T47D (cell line): ENCODE results near the gene ATP6V1C2.
"Not testable (repeated sequence)": the region's sequence is repeated elsewhere in the genome, so short reads cannot be mapped to it uniquely, and the experiment has no call there.

ENCODE experiments used
- DNase-seq, 2 experiments: peaks; one replicate each; pipeline versions ENCODE4 v3.0.0 to v3.0.0-alpha.2; 2011 to 2012; ENCODE audit warnings: low read depth in 1 of 2, low spot score in 1 of 2
- JUND ChIP-seq: IDR thresholded peaks from 2 replicates; pipeline ENCODE4 v1.6.1; 2012; ENCODE audit warnings: low read depth
- in situ Hi-C: cut with HindIII; loops from 2 replicates; pipeline ENCODE4 v1.10.0; 2016; ENCODE audit warnings: low sequenced_read_pairs, low pct_unique_long_range_greater_than_20kb

The ATP6V1C2 gene

DNA sequence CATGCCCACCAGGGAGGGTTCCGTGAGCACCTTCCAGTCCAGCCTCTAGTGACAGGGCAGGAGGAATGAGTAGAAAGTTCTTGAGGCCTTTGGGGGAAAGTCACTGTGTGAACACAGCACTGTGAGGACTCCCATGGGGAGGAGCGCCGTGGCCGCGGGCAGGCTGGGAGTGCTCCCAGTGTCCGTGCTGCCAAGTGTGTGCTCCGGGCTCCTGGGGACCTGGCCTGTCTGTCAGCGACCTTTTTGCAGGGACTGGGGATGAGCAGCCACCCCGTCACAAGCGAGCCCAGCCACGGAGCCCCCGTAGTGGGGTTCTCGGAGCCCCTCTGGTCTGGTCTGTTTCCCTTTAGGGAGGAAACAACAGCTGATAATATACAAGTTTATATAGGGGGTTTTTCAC lies 54.4 kb downstream of the ATP6V1C2 start:
- DNase-seq, result no peak
- in situ Hi-C loops, result no loop called here
- no peak for TF ChIP-seq JUND

- no peak for TF ChIP-seq JUND
- in situ Hi-C loops, result no loop called here
- no peak for DNase-seq
Measured at GRCh38 chr2:10776231-10776977, 55.0 kb downstream of the ATP6V1C2 start.

GRCh38 chr2:10777111-10777841 lies 55.8 kb downstream of the ATP6V1C2 start:
- TF ChIP-seq JUND, result no peak
- no peak for DNase-seq
- in situ Hi-C loops, result no loop called here

DNA sequence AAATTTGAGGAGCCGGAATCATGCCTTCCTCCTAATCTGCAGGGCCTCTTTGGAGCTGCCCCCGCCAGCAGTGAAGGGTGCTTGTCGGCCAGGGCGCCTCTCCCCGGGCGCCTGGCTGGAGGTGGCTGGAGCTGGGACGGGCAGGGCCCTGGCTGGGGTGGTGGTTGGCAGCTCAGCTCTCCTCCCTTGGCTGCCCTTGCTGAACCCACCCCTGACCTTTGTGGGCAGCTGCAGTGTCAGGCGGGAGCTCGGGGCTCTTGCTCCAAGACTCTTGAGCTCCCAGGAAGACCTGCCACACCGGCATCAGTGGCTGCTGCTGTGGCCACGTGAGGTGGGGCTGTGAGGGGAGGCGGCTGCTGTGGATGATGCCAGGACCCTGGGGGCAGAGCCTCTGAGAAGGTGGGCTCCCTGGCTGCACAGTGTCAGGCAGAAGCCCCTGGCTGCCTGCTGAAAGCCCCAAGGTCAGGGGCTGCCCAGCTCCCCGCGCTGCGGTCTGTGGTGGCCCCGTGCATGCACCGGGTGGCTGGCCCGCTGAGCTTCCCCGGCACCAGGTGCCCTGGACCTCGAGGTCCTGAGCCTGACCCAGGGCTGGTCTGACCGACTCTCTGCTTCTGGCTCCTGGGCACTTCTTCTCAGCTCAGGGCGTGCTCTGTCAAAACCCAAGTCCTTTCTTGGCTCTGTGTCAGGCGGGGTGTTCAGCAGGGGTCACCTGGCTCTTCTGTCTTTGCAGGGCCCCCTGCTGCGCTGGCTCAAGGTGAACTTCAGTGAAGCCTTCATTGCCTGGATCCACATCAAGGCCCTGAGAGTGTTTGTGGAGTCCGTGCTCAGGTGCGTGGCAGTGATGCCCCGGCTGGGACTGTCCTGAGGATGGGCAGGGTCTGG lies 56.7 kb downstream of the ATP6V1C2 start:
- TF ChIP-seq JUND, result no peak
- in situ Hi-C loops, result no loop called here
- no peak for DNase-seq

DNA sequence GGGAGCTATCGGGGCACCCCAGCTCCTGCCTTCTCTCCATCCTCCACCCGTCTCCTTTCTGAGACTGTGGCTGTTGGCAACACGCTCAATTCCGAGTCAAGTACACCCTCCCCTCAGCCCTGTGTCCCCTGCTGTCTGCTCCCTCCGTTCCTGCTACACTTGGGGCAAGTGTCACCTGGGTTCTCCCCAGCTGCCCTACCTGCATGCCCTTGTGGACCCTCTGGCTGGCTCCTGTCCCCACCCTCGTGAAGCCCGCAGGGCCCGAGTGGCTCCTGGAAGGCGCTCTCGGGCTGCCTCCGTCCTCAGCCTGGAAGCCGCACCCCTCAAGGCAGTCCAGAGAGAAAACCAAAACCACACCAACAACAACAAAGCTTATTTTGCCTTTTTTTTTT lies 57.3 kb downstream of the ATP6V1C2 start:
- no peak for DNase-seq
- in situ Hi-C loops, result no loop called here
- no peak for TF ChIP-seq JUND

DNA sequence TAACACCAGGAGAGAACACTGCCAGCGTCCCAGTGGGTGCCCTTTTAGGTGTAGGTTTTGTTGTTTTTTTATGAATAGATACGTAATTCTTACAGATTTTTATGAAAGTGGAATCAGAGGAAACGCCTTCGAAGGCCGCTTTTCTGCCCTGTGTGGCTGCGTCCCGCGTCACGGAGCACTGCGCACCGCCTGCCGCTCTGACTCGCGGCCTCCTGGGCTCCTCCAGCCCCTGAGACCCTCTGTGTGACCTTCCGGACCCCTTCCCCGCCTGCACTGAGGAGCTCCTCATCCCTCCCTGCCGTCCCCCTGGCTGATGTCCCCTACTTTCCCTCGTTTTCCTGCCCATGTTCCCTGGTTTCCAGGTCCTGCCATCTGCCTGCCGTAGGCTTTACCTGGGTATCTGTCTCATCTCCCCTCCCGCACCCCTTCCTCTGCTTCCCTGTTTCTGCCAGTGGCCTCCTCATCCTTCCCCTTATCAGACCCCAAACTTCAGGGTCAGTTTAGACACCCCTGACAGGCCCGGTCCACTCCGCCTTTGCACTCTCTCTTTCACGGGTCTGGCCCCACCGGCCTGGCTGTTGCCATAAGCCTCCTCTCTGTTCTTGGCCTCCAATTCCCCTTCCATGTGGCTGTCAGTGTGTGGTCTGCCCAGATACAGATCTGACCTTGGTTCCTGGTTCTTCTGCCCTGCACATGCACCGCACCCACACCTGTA lies 58.5 kb downstream of the ATP6V1C2 start:
- no peak for TF ChIP-seq JUND
- in situ Hi-C loops, result no loop called here
- no peak for DNase-seq

DNA sequence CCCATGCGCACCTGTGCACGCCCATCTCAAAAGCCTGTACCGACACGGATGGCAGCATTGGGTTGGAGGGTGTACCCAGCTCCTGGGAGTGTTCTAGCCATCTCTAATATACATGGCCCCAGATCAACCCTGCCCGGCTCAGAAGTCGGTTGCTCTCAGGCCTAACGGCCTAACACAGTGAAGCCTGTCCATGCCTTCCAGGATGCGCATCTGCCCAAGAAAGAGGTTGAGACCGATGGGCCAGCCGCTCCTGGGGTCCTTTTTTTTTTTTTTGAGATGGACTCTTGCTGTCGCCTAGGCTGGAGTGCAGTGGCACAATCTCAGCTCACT lies 59.0 kb downstream of the ATP6V1C2 start:
- TF ChIP-seq JUND, result no peak
- no peak for DNase-seq
- in situ Hi-C loops, result no loop called here

DNA sequence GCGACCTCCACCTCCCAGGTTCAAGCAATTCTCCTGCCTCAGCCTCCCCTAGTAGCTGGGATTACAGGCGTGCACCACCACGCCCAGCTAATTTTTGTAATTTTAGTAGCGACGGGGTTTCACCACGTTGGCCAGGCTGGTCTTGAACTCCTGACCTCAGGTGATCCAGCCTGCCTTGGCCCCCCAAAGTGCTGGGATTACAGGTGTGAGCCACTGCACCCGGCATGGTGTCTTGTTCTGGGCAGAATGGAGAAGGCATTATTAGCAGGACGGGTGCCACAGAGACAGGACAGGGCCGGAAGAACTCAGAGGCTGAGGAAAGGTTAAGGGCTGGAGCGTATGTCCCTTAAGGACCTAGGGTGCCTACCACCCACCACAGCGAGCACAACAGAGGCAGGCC lies 59.4 kb downstream of the ATP6V1C2 start:
- in situ Hi-C loops, DNase-seq: not testable (repeated sequence)

DNA sequence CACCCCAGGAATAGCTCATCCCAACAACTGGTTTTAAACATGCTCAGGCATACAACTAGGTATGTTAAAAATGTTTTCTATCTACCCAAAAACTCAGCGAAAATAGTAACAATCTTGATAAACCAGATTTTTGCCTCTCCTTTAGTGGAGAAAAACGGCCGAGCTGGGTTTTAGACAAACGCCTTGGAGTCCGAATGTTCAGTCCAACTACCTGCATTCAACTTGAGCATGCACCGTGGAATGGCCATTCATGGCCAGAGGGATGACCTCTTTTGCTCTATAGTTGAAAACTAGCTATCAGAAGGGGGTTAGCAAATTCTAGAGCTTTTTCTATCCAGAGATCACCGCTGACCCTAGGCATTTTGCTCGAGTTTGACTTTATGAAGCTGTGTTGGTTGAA lies 60.3 kb downstream of the ATP6V1C2 start:
- in situ Hi-C loops, result no loop called here
- DNase-seq, result no peak
- no peak for TF ChIP-seq JUND

GRCh38 chr2:10783421-10783820 lies 62.0 kb downstream of the ATP6V1C2 start:
- TF ChIP-seq JUND, result no peak
- no peak for DNase-seq
- in situ Hi-C loops, result no loop called here

- peak in 1 of 2 experiments; percentile 50 for DNase-seq
- in situ Hi-C loops, result no loop called here
- TF ChIP-seq JUND, result no peak
Measured at GRCh38 chr2:10784719-10785118, 63.3 kb downstream of the ATP6V1C2 start.

DNA sequence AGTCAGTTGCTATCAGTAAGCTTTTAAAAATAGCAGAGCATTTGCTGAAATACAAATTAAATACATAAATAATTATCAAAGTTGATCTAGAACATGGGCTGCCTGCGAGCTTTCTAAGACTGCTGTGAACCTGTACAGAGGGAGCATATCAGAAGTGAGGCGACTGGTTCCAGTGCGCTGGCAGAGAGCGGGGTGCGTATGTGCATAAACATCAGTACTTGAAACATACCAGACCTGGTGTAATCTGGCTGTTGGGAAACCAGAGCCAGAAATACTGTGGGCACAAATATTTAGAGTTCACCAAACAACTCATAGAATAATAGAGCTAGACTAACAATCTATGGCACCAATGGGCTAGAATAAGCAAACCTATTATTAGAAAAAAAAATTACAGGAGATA lies 63.8 kb downstream of the ATP6V1C2 start:
- in situ Hi-C loops, result no loop called here
- no peak for TF ChIP-seq JUND
- no peak for DNase-seq
